Measurements from ENCODE around the gene JMY.

The JMY gene

DNA sequence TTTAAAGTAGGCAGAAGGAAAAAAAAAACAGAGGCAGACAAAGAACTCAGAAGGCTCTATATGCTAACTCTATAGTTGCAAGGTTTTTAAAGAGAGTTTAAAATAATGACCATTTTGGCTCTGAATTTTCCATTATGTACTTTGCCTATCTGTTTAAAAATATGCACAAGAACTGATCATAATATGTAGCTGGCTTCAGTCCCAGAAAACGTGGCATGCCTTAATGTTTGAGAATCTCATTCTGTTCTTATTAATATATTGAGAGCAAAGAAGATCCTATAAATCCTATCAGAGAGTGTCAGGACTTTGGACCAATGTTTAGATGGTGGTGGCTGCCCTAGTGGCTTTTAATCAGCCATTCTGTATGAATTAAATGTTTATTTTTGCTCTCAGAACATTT lies 121.5 kb downstream of the JMY start:
- Histone ChIP-seq H3K27ac (ENCODE audit: low read length) (no peak overlapping the region), H3K27me3 (ENCODE audit: control insufficient read depth, insufficient read depth, low read length) (no peaks in the 10 kb centered on the region), H3K4me1 (ENCODE audit: control insufficient read depth, low read depth, low read length) (no peaks in the 10 kb centered on the region), H3K4me3 (ENCODE audit: low read length) (no peak overlapping the region), H3K9ac (ENCODE audit: low read length) (no peak overlapping the region), H3K36me3 (ENCODE audit: control insufficient read depth, low read depth, low read length) (no peaks in the 10 kb centered on the region), H3K9me3 (ENCODE audit: control insufficient read depth, low read depth, low read length) (peaks cover 3% of the 10 kb centered on the region)

Data from iPS-18a (cell line).